ENCODE measurements around the gene C1QTNF1. TPM values are rescaled to one million over a fixed set of nuclear protein-coding genes. Genes with fewer than 3 reads are reported as not detected.

C1QTNF1 gene
- total RNA-seq, 4 donors from 2014 or later: 15.7 to 38.1 (median 23.5) TPM

GRCh38 chr17:78993981-78994671, 29.8 kb upstream of the C1QTNF1 start:
- DNase-seq (ENCODE audit: low spot score in 2 of 2): peak; percentile 55 to 71
- WGBS: 89% methylated on average over 18 of the region's 22 CpGs
- no peak overlapping the region for H3K27ac ChIP-seq
- no peak overlapping the region for H3K4me3 ChIP-seq
- TF ChIP-seq, protein P1, sequence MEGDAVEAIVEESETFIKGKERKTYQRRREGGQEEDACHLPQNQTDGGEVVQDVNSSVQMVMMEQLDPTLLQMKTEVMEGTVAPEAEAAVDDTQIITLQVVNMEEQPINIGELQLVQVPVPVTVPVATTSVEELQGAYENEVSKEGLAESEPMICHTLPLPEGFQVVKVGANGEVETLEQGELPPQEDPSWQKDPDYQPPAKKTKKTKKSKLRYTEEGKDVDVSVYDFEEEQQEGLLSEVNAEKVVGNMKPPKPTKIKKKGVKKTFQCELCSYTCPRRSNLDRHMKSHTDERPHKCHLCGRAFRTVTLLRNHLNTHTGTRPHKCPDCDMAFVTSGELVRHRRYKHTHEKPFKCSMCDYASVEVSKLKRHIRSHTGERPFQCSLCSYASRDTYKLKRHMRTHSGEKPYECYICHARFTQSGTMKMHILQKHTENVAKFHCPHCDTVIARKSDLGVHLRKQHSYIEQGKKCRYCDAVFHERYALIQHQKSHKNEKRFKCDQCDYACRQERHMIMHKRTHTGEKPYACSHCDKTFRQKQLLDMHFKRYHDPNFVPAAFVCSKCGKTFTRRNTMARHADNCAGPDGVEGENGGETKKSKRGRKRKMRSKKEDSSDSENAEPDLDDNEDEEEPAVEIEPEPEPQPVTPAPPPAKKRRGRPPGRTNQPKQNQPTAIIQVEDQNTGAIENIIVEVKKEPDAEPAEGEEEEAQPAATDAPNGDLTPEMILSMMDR (IDR thresholded peaks at IDR 0.05): no peak
- TF ChIP-seq POLR2A (IDR thresholded peaks at IDR 0.05): no peak
- TF ChIP-seq POLR2AphosphoS5 (IDR thresholded peaks at IDR 0.05): no peak
- TF ChIP-seq EP300 (IDR thresholded peaks at IDR 0.05): no peak
- H3K27me3 ChIP-seq: no peaks in the 10 kb centered on the region
- H3K36me3 ChIP-seq: peaks cover 74% of the 10 kb centered on the region
- peaks cover 39% of the 10 kb centered on the region for H3K4me1 ChIP-seq
- no peaks in the 10 kb centered on the region for H3K9me3 ChIP-seq

DNA sequence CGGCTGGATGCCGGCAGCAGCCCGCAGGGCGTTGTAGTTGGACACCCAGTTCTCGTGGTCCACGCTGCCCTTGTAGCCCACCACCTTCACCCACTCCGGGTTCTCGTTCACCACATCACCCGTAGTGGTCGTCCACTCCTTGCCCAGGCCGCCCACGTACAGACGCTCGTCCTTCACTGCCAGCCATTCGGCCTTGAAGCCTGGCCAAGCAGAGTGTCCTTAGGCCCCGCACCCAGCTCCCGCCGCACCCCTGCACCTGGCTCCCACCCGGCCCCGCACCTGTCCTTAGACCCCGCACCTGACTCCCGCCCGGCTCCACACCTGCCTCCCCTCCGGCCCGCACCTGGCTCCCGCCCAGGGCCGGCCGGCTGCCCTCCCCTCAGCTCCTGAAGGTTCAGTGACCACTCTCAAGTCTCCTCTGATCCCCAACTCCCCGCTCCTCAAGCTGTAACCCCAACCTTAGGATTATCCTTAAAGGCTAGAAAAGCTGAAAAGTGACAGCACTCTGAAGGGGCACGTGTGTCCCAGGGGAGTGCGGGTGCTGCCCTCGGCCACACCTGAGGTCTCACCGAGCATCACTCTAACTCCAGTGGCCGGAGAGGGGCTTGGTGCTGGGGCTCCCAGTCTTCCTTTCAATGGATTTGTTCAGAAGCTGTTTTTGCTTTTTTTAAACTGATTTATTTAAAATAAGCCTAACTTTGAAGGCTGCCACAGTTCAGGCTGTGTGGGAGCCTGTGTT, 28.8 kb upstream of the C1QTNF1 start:
- Histone ChIP-seq H3K27ac (no peak overlapping the region), H3K9me3 (no peaks in the 10 kb centered on the region), H3K4me3 (no peak overlapping the region), H3K36me3 (peaks cover 70% of the 10 kb centered on the region), H3K4me1 (peaks cover 39% of the 10 kb centered on the region), H3K27me3 (no peaks in the 10 kb centered on the region)
- TF ChIP-seq POLR2AphosphoS5 (IDR thresholded peaks at IDR 0.05): no peak
- TF ChIP-seq EP300 (IDR thresholded peaks at IDR 0.05): no peak
- no peak for TF ChIP-seq POLR2A (IDR thresholded peaks at IDR 0.05)
- TF ChIP-seq, protein P1 (IDR thresholded peaks at IDR 0.05): no peak
- WGBS: 93% methylated on average over 34 of the region's 34 CpGs
- DNase-seq (ENCODE audit: low spot score in 2 of 2): peak; percentile 62 to 74

GRCh38 chr17:78995761-78996451, 28.1 kb upstream of the C1QTNF1 start:
- Histone ChIP-seq H3K4me3 (no peak overlapping the region), H3K9me3 (no peaks in the 10 kb centered on the region), H3K27ac (peak overlapping the region; percentile 31), H3K4me1 (peaks cover 39% of the 10 kb centered on the region), H3K36me3 (peaks cover 63% of the 10 kb centered on the region), H3K27me3 (no peaks in the 10 kb centered on the region)
- peak; percentile 57 to 67 for DNase-seq (ENCODE audit: low spot score in 2 of 2)
- WGBS: 58% methylated on average over 14 of the region's 18 CpGs
- TF ChIP-seq POLR2A (IDR thresholded peaks at IDR 0.05) (no peak), EP300 (IDR thresholded peaks at IDR 0.05) (no peak)
- TF ChIP-seq, protein P1 (IDR thresholded peaks at IDR 0.05): no peak

- Histone ChIP-seq H3K36me3 (peaks cover 54% of the 10 kb centered on the region), H3K9me3 (no peaks in the 10 kb centered on the region), H3K27ac (peak overlapping the region; percentile 31), H3K4me3 (no peak overlapping the region), H3K4me1 (peaks cover 39% of the 10 kb centered on the region), H3K27me3 (no peaks in the 10 kb centered on the region)
- DNase-seq (ENCODE audit: low spot score in 2 of 2): peak in 1 of 2 donors; percentile 64
- no peak for TF ChIP-seq POLR2AphosphoS5 (IDR thresholded peaks at IDR 0.05)
- no peak for TF ChIP-seq POLR2A (IDR thresholded peaks at IDR 0.05)
- TF ChIP-seq, protein P1 (IDR thresholded peaks at IDR 0.05): no peak
- TF ChIP-seq EP300 (IDR thresholded peaks at IDR 0.05): no peak
- WGBS: 91% methylated on average over 16 of the region's 16 CpGs
Observed at GRCh38 chr17:78996781-78997201, 27.2 kb upstream of the C1QTNF1 start.

All from suprapubic skin (tissue), 4 donors.